Uterus (tissue), 2 donors: ENCODE results near the gene BRCA2.

Experiments used
- CTCF ChIP-seq, 4 experiments: fragments of 200-600 bp in 2 of 4; fragments of 450-650 bp in 2 of 4; sonication (generic) in 2 of 4; IDR thresholded peaks; one replicate each; pipeline ENCODE4 v1.5.1; 2016 to 2019; ENCODE audit warnings: antibody characterized with exemption in 4 of 4, mild to moderate bottlenecking in 2 of 4, moderate library complexity in 1 of 4
- POLR2A ChIP-seq, 2 donors: fragments of 450-650 bp; IDR thresholded peaks; one replicate each; pipeline ENCODE4 v1.6.1; 2016; ENCODE audit warnings: antibody characterized with exemption in 2 of 2, mild to moderate bottlenecking in 1 of 2, moderate library complexity in 1 of 2

- TF ChIP-seq CTCF (IDR thresholded peaks at IDR 0.05) (no peak), POLR2A (IDR thresholded peaks at IDR 0.05) (no peak)
Observed at GRCh38 chr13:32299893-32300292, 15.4 kb upstream of the BRCA2 start.
